ENCODE results near the gene TMEM252.
A peak's percentile ranks its signal among the peaks of the same experiment; 100 is the strongest.

Gene TMEM252

GRCh38 chr9:68538200-68538599, 2.5 kb downstream of the TMEM252 start:
- no peak for DNase-seq

GRCh38 chr9:68537616-68537880, 3.1 kb downstream of the TMEM252 start:
- DNase-seq, result no peak

GRCh38 chr9:68536876-68537615, 3.6 kb downstream of the TMEM252 start:
- no peak for DNase-seq

- peak in 1 of 2 experiments; percentile 16 for DNase-seq
Measured at GRCh38 chr9:68533678-68534077, 7.0 kb downstream of the TMEM252 start.

- no peak for DNase-seq
Measured at GRCh38 chr9:68532131-68532530, 8.6 kb downstream of the TMEM252 start.

- DNase-seq, result peak; percentile 1 to 9
Measured at GRCh38 chr9:68530618-68531017, 10.1 kb downstream of the TMEM252 start.

- DNase-seq, result no peak
Measured at GRCh38 chr9:68523367-68523936, 17.2 kb downstream of the TMEM252 start.

- no peak for DNase-seq
Measured at GRCh38 chr9:68522954-68523353, 17.7 kb downstream of the TMEM252 start.

GRCh38 chr9:68522131-68522530, 18.6 kb downstream of the TMEM252 start:
- DNase-seq, result no peak

- DNase-seq, result no peak
Measured at GRCh38 chr9:68515326-68516017, 25.2 kb downstream of the TMEM252 start.

GRCh38 chr9:68513981-68514380, 26.7 kb downstream of the TMEM252 start:
- DNase-seq, result no peak

GRCh38 chr9:68513385-68513784, 27.3 kb downstream of the TMEM252 start:
- DNase-seq, result no peak

GRCh38 chr9:68509689-68510088, 31.0 kb downstream of the TMEM252 start:
- DNase-seq, result no peak

- no peak for DNase-seq
Measured at GRCh38 chr9:68508547-68508946, 32.1 kb downstream of the TMEM252 start.

- DNase-seq, result no peak
Measured at GRCh38 chr9:68507806-68508145, 32.9 kb downstream of the TMEM252 start.

GRCh38 chr9:68507130-68507805, 33.4 kb downstream of the TMEM252 start:
- peak in 1 of 2 experiments; percentile 2 for DNase-seq

- DNase-seq, result no peak
Measured at GRCh38 chr9:68506551-68506950, 34.1 kb downstream of the TMEM252 start.

GRCh38 chr9:68505681-68506409, 34.8 kb downstream of the TMEM252 start:
- DNase-seq, result no peak

GRCh38 chr9:68502279-68502678, 38.4 kb downstream of the TMEM252 start:
- no peak for DNase-seq

GRCh38 chr9:68500457-68501381, 40.0 kb downstream of the TMEM252 start:
- no peak for DNase-seq

- no peak for DNase-seq
Measured at GRCh38 chr9:68498816-68499215, 41.9 kb downstream of the TMEM252 start.

- no peak for DNase-seq
Measured at GRCh38 chr9:68497629-68498028, 43.1 kb downstream of the TMEM252 start.
